A673 (cell line): Measurements from ENCODE around the gene TBCE.

Source experiments
- CTCF ChIP-seq: fragments of 300-800, 200-600 bp; sonication (generic); conservative IDR thresholded peaks from 2 replicates; pipeline ENCODE4 v1.5.1; 2017; ENCODE audit warnings: low read depth, mild to moderate bottlenecking, antibody characterized with exemption, low read length, moderate library complexity, mixed read lengths
- EZH2 ChIP-seq: fragments of 200-600 bp; sonication (generic); IDR thresholded peaks from 2 replicates; pipeline ENCODE4 v1.6.1; 2017; ENCODE audit warnings: borderline replicate concordance, low read depth, mild to moderate bottlenecking, mixed read lengths, antibody characterized with exemption, low read length; ENCODE audit not compliant: poor library complexity, severe bottlenecking

- no peak for TF ChIP-seq CTCF
- TF ChIP-seq EZH2: no peak
Observed at GRCh38 chr1:235460770-235461169, 93.5 kb downstream of the TBCE start.
